Hepatocyte (in vitro differentiated cells): ENCODE data around the gene MYLK2.

Experiments
- CTCF ChIP-seq: fragments of 200-600 bp; sonication (generic); IDR thresholded peaks from 2 replicates; pipeline ENCODE4 v1.5.1; 2016; ENCODE audit warnings: antibody characterized with exemption, mild to moderate bottlenecking; ENCODE audit not compliant: poor library complexity
- EZH2 ChIP-seq: fragments of 200-600 bp; sonication (generic); IDR thresholded peaks from 2 replicates; pipeline ENCODE4 v1.6.1; 2016; ENCODE audit warnings: antibody characterized with exemption, mild to moderate bottlenecking, borderline replicate concordance
- EZH2phosphoT487 ChIP-seq: fragments of 200-600 bp; sonication (generic); IDR thresholded peaks from one replicate; pipeline ENCODE4 v1.6.1; 2018; ENCODE audit warnings: antibody characterized with exemption, mild to moderate bottlenecking, low read depth, moderate library complexity; ENCODE audit not compliant: unreplicated experiment, severe bottlenecking

- TF ChIP-seq CTCF (no peak), EZH2phosphoT487 (no peak), EZH2 (no peak)
These were observed 49.5 kb upstream of the MYLK2 start for GRCh38 chr20:31769681-31770080.
